ENCODE results near the gene PTTG1. TPM values are rescaled to one million over a fixed set of nuclear protein-coding genes. Genes with fewer than 3 reads are reported as not detected.
A peak's percentile ranks its signal among the peaks of the same experiment; 100 is the strongest.

PTTG1 gene
- total and polyA plus RNA-seq, 2 donors (not counting 1 experiment from before 2014, with no cell fraction given) = 77.5 to 108 TPM

GRCh38 chr5:160442824-160443431 is 21.3 kb downstream of the PTTG1 start:
- Histone ChIP-seq H3K9me3 (ENCODE audit: control insufficient read depth, insufficient read depth, low read depth, low read length) (no peaks in the 10 kb centered on the region), H3K4me1 (ENCODE audit: control insufficient read depth, extremely low read depth, insufficient read depth, low read length) (peaks cover 6% of the 10 kb centered on the region), H3K9ac (ENCODE audit: insufficient read depth, low read length) (no peak overlapping the region), H3K27me3 (ENCODE audit: control insufficient read depth, insufficient read depth, low read length) (peaks cover 3% of the 10 kb centered on the region), H4K20me1 (ENCODE audit: control insufficient read depth, extremely low read depth, insufficient read depth, low read length) (no peaks in the 10 kb centered on the region), H2AFZ (ENCODE audit: low read length) (no peak overlapping the region), H3K4me3 (replicated peaks in 1 of 4; ENCODE audit: control extremely low read depth in 1 of 4, insufficient read depth in 1 of 4, low read depth in 3 of 4, low read length in 4 of 4) (no peak overlapping the region), H3K4me2 (ENCODE audit: extremely low read depth, insufficient read depth, low read length) (no peak overlapping the region), H3K79me2 (ENCODE audit: control insufficient read depth, insufficient read depth, low read length) (no peaks in the 10 kb centered on the region), H3K27ac (ENCODE audit: insufficient read depth, low read length) (no peak overlapping the region), H3K36me3 (ENCODE audit: control insufficient read depth, insufficient read depth, low read length) (no peaks in the 10 kb centered on the region)
- peak in 1 of 2 donors; percentile 25 for DNase-seq (ENCODE audit: low read depth in 2 of 2)
- TF ChIP-seq CTCF (conservative IDR thresholded peaks at IDR 0.05 in 1 of 2, IDR thresholded peaks at IDR 0.05 in 1 of 2; ENCODE audit: low read depth in 1 of 2, low read length in 2 of 2) (no peak), EZH2 (IDR thresholded peaks at IDR 0.05; ENCODE audit: low read length, missing control alignments) (no peak)

- H3K27me3 ChIP-seq (ENCODE audit: control insufficient read depth, insufficient read depth, low read length) = peaks cover 3% of the 10 kb centered on the region
Measured at GRCh38 chr5:160444407-160444806, 22.8 kb downstream of the PTTG1 start.

GRCh38 chr5:160445132-160445531 is 23.5 kb downstream of the PTTG1 start:
- Histone ChIP-seq H3K4me3 (replicated peaks in 1 of 4; ENCODE audit: control extremely low read depth in 1 of 4, insufficient read depth in 1 of 4, low read depth in 3 of 4, low read length in 4 of 4) (no peak overlapping the region), H3K27me3 (ENCODE audit: control insufficient read depth, insufficient read depth, low read length) (peaks cover 3% of the 10 kb centered on the region), H4K20me1 (ENCODE audit: control insufficient read depth, extremely low read depth, insufficient read depth, low read length) (no peaks in the 10 kb centered on the region), H3K36me3 (ENCODE audit: control insufficient read depth, insufficient read depth, low read length) (no peaks in the 10 kb centered on the region), H3K4me2 (ENCODE audit: extremely low read depth, insufficient read depth, low read length) (no peak overlapping the region), H3K79me2 (ENCODE audit: control insufficient read depth, insufficient read depth, low read length) (no peaks in the 10 kb centered on the region), H3K27ac (ENCODE audit: insufficient read depth, low read length) (no peak overlapping the region), H3K9me3 (ENCODE audit: control insufficient read depth, insufficient read depth, low read depth, low read length) (no peaks in the 10 kb centered on the region), H2AFZ (ENCODE audit: low read length) (no peak overlapping the region), H3K4me1 (ENCODE audit: control insufficient read depth, extremely low read depth, insufficient read depth, low read length) (no peaks in the 10 kb centered on the region), H3K9ac (ENCODE audit: insufficient read depth, low read length) (no peak overlapping the region)
- no peak for TF ChIP-seq EZH2 (IDR thresholded peaks at IDR 0.05; ENCODE audit: low read length, missing control alignments)
- TF ChIP-seq CTCF (conservative IDR thresholded peaks at IDR 0.05 in 1 of 2, IDR thresholded peaks at IDR 0.05 in 1 of 2; ENCODE audit: low read depth in 1 of 2, low read length in 2 of 2) = no peak
- no peak for DNase-seq (ENCODE audit: low read depth in 2 of 2)

More at GRCh38 chr5:160444407-160444806, 22.8 kb downstream of the PTTG1 start:
- H3K79me2 ChIP-seq (ENCODE audit: control insufficient read depth, insufficient read depth, low read length) = no peaks in the 10 kb centered on the region
- H3K9ac ChIP-seq (ENCODE audit: insufficient read depth, low read length) = no peak overlapping the region
- H2AFZ ChIP-seq (ENCODE audit: low read length) = no peak overlapping the region
- no peak overlapping the region for H3K4me2 ChIP-seq (ENCODE audit: extremely low read depth, insufficient read depth, low read length)
- no peak overlapping the region for H3K4me3 ChIP-seq (replicated peaks in 1 of 4; ENCODE audit: control extremely low read depth in 1 of 4, insufficient read depth in 1 of 4, low read depth in 3 of 4, low read length in 4 of 4)
- no peak for DNase-seq (ENCODE audit: low read depth in 2 of 2)
- no peaks in the 10 kb centered on the region for H3K36me3 ChIP-seq (ENCODE audit: control insufficient read depth, insufficient read depth, low read length)
- H3K9me3 ChIP-seq (ENCODE audit: control insufficient read depth, insufficient read depth, low read depth, low read length) = no peaks in the 10 kb centered on the region
- no peak for TF ChIP-seq CTCF (conservative IDR thresholded peaks at IDR 0.05 in 1 of 2, IDR thresholded peaks at IDR 0.05 in 1 of 2; ENCODE audit: low read depth in 1 of 2, low read length in 2 of 2)
- TF ChIP-seq EZH2 (IDR thresholded peaks at IDR 0.05; ENCODE audit: low read length, missing control alignments) = no peak
- no peaks in the 10 kb centered on the region for H4K20me1 ChIP-seq (ENCODE audit: control insufficient read depth, extremely low read depth, insufficient read depth, low read length)
- no peak overlapping the region for H3K27ac ChIP-seq (ENCODE audit: insufficient read depth, low read length)
- H3K4me1 ChIP-seq (ENCODE audit: control insufficient read depth, extremely low read depth, insufficient read depth, low read length) = no peaks in the 10 kb centered on the region

Measured in fibroblast of lung (primary cell).